Astrocyte of the spinal cord (primary cell): ENCODE results near the gene NDUFAF2.

Experiments used
- DNase-seq: peaks from one replicate; pipeline ENCODE4 v3.0.0; 2011; ENCODE audit warnings: low read depth, low spot score
- H3K4me3 ChIP-seq: 2 replicates; pipeline ENCODE4 v1.5.1; 2011; ENCODE audit warnings: low read depth, mild to moderate bottlenecking, low read length, moderate library complexity
- CTCF ChIP-seq: IDR thresholded peaks from 2 replicates; pipeline ENCODE4 v1.5.1; 2012; ENCODE audit warnings: low read depth, mild to moderate bottlenecking, low read length, inconsistent platforms
- in situ Hi-C: cut with HindIII; loops from 2 replicates; pipeline ENCODE4 v1.10.0; 2017; ENCODE audit warnings: low sequenced_read_pairs

NDUFAF2 gene

GRCh38 chr5:60944904-60945812 is at the start of gene NDUFAF2, which contains the start of gene ERCC8:
Gene NDUFAF2, plus strand, starts transcription at chr5:60945205. Its CDS starts 51 bp downstream, at chr5:60945256.
Gene ERCC8, minus strand, starts transcription at chr5:60945070. Its CDS starts 62 bp downstream, at chr5:60945008.
- no peak for TF ChIP-seq CTCF
- DNase-seq: peak; percentile 91
- in situ Hi-C loops: no loop called here
- peak within 1 kb of the TSS; percentile 85 for H3K4me3 ChIP-seq

- no peak overlapping the region for H3K4me3 ChIP-seq
- TF ChIP-seq CTCF: no peak
- in situ Hi-C loops: no loop called here
- no peak for DNase-seq
Observed at GRCh38 chr5:60896991-60897390, 48.0 kb upstream of the NDUFAF2 start.

GRCh38 chr5:60903356-60903755 is 41.6 kb upstream of the NDUFAF2 start:
- no peak overlapping the region for H3K4me3 ChIP-seq
- DNase-seq: no peak
- TF ChIP-seq CTCF: no peak
- in situ Hi-C loops: no loop called here

- DNase-seq: no peak
- in situ Hi-C loops: no loop called here
- H3K4me3 ChIP-seq: no peak overlapping the region
- TF ChIP-seq CTCF: no peak
Observed at GRCh38 chr5:60916646-60917045, 28.4 kb upstream of the NDUFAF2 start.

- in situ Hi-C loops: no loop called here
- no peak for TF ChIP-seq CTCF
- DNase-seq: no peak
- H3K4me3 ChIP-seq: no peak overlapping the region
Observed at GRCh38 chr5:60918466-60918865, 26.5 kb upstream of the NDUFAF2 start.

- in situ Hi-C loops: no loop called here
- no peak for TF ChIP-seq CTCF
- no peak overlapping the region for H3K4me3 ChIP-seq
- no peak for DNase-seq
Observed at GRCh38 chr5:60927450-60927849, 17.6 kb upstream of the NDUFAF2 start.
